ENCODE data around the gene OSCP1.

The OSCP1 gene

GRCh38 chr1:36440646-36441045 is 9.6 kb downstream of the OSCP1 start:
- H3K27ac ChIP-seq (ENCODE audit: low read depth, low read length), result no peak overlapping the region
- H2AK5ac ChIP-seq (ENCODE audit: low read length), result no peak overlapping the region
- H3K79me1 ChIP-seq (ENCODE audit: low read length), result no peaks in the 10 kb centered on the region
- no CpG with 5 or more reads among the region's 3 CpGs for WGBS (ENCODE audit: extremely low coverage, insufficient coverage, low lambda C conversion rate)
- no peak overlapping the region for H4K5ac ChIP-seq (ENCODE audit: low read length)
- H3K56ac ChIP-seq (ENCODE audit: low read length), result no peak overlapping the region
- H2BK120ac ChIP-seq (ENCODE audit: low read depth, low read length), result no peak overlapping the region
- H3K79me2 ChIP-seq (ENCODE audit: control insufficient read depth, insufficient read depth, low read length), result no peaks in the 10 kb centered on the region
- H3K23ac ChIP-seq (ENCODE audit: low read length), result no peak overlapping the region
- H3K9ac ChIP-seq (ENCODE audit: low read length), result no peak overlapping the region
- no peak overlapping the region for H4K8ac ChIP-seq (ENCODE audit: low read depth, low read length)
- no peaks in the 10 kb centered on the region for H3K36me3 ChIP-seq (ENCODE audit: control insufficient read depth, insufficient read depth, low read length)
- H3K4me1 ChIP-seq (ENCODE audit: control insufficient read depth, low read depth, low read length), result peaks cover 4% of the 10 kb centered on the region
- no peak overlapping the region for H3K4ac ChIP-seq (ENCODE audit: low read depth, low read length)
- no peak overlapping the region for H3K4me3 ChIP-seq (ENCODE audit: low read length)
- no peaks in the 10 kb centered on the region for H3K27me3 ChIP-seq (ENCODE audit: insufficient read depth, low read length, poor library complexity)
- no peak overlapping the region for H2BK5ac ChIP-seq (ENCODE audit: low read length)
- no peak overlapping the region for H2BK15ac ChIP-seq (replicated peaks; ENCODE audit: low read depth)
- no peak overlapping the region for H3K4me2 ChIP-seq (ENCODE audit: low read length)
- DNase-seq, result no peak
- H3K18ac ChIP-seq (ENCODE audit: low read length), result no peak overlapping the region

- peaks cover 4% of the 10 kb centered on the region for H3K4me1 ChIP-seq (ENCODE audit: control insufficient read depth, low read depth, low read length)
- no peak overlapping the region for H4K5ac ChIP-seq (ENCODE audit: low read length)
- no peak overlapping the region for H2BK15ac ChIP-seq (replicated peaks; ENCODE audit: low read depth)
- no peak overlapping the region for H3K4ac ChIP-seq (ENCODE audit: low read depth, low read length)
- no peak overlapping the region for H3K4me2 ChIP-seq (ENCODE audit: low read length)
- H2BK120ac ChIP-seq (ENCODE audit: low read depth, low read length), result no peak overlapping the region
- no peak overlapping the region for H3K23ac ChIP-seq (ENCODE audit: low read length)
- no peak for DNase-seq
- H3K9ac ChIP-seq (ENCODE audit: low read length), result no peak overlapping the region
- H3K18ac ChIP-seq (ENCODE audit: low read length), result no peak overlapping the region
- H3K4me3 ChIP-seq (ENCODE audit: low read length), result no peak overlapping the region
- no peak overlapping the region for H2BK5ac ChIP-seq (ENCODE audit: low read length)
- H3K56ac ChIP-seq (ENCODE audit: low read length), result no peak overlapping the region
- H4K8ac ChIP-seq (ENCODE audit: low read depth, low read length), result no peak overlapping the region
- H3K79me1 ChIP-seq (ENCODE audit: low read length), result no peaks in the 10 kb centered on the region
- WGBS (ENCODE audit: extremely low coverage, insufficient coverage, low lambda C conversion rate), result no CpG with 5 or more reads among the region's 3 CpGs
- no peaks in the 10 kb centered on the region for H3K79me2 ChIP-seq (ENCODE audit: control insufficient read depth, insufficient read depth, low read length)
- H2AK5ac ChIP-seq (ENCODE audit: low read length), result no peak overlapping the region
- no peaks in the 10 kb centered on the region for H3K36me3 ChIP-seq (ENCODE audit: control insufficient read depth, insufficient read depth, low read length)
- no peaks in the 10 kb centered on the region for H3K27me3 ChIP-seq (ENCODE audit: insufficient read depth, low read length, poor library complexity)
- H3K27ac ChIP-seq (ENCODE audit: low read depth, low read length), result no peak overlapping the region
Measured at GRCh38 chr1:36440044-36440443, 10.2 kb downstream of the OSCP1 start.

- Histone ChIP-seq H2BK5ac (ENCODE audit: low read length) (no peak overlapping the region), H3K18ac (ENCODE audit: low read length) (no peak overlapping the region), H3K27me3 (ENCODE audit: insufficient read depth, low read length, poor library complexity) (no peaks in the 10 kb centered on the region), H2BK15ac (replicated peaks; ENCODE audit: low read depth) (no peak overlapping the region), H3K23ac (ENCODE audit: low read length) (no peak overlapping the region), H3K27ac (ENCODE audit: low read depth, low read length) (no peak overlapping the region), H3K4me3 (ENCODE audit: low read length) (no peak overlapping the region), H4K5ac (ENCODE audit: low read length) (no peak overlapping the region), H3K56ac (ENCODE audit: low read length) (no peak overlapping the region), H3K4ac (ENCODE audit: low read depth, low read length) (no peak overlapping the region), H3K4me1 (ENCODE audit: control insufficient read depth, low read depth, low read length) (peaks cover 4% of the 10 kb centered on the region), H3K9ac (ENCODE audit: low read length) (no peak overlapping the region), H3K36me3 (ENCODE audit: control insufficient read depth, insufficient read depth, low read length) (no peaks in the 10 kb centered on the region), H3K79me2 (ENCODE audit: control insufficient read depth, insufficient read depth, low read length) (no peaks in the 10 kb centered on the region), H2AK5ac (ENCODE audit: low read length) (no peak overlapping the region), H3K79me1 (ENCODE audit: low read length) (no peaks in the 10 kb centered on the region), H4K8ac (ENCODE audit: low read depth, low read length) (no peak overlapping the region), H2BK120ac (ENCODE audit: low read depth, low read length) (no peak overlapping the region), H3K4me2 (ENCODE audit: low read length) (no peak overlapping the region)
- no CpG with 5 or more reads among the region's 4 CpGs for WGBS (ENCODE audit: extremely low coverage, insufficient coverage, low lambda C conversion rate)
- DNase-seq, result no peak
Measured at GRCh38 chr1:36438715-36439114, 11.5 kb downstream of the OSCP1 start.

GRCh38 chr1:36436821-36437220 is 13.4 kb downstream of the OSCP1 start:
- Histone ChIP-seq H3K4me3 (ENCODE audit: low read length) (no peak overlapping the region), H3K27ac (ENCODE audit: low read depth, low read length) (no peak overlapping the region), H4K8ac (ENCODE audit: low read depth, low read length) (no peak overlapping the region), H2AK5ac (ENCODE audit: low read length) (no peak overlapping the region), H3K36me3 (ENCODE audit: control insufficient read depth, insufficient read depth, low read length) (no peaks in the 10 kb centered on the region), H3K27me3 (ENCODE audit: insufficient read depth, low read length, poor library complexity) (no peaks in the 10 kb centered on the region), H3K4me2 (ENCODE audit: low read length) (no peak overlapping the region), H3K4me1 (ENCODE audit: control insufficient read depth, low read depth, low read length) (peaks cover 4% of the 10 kb centered on the region), H3K79me2 (ENCODE audit: control insufficient read depth, insufficient read depth, low read length) (no peaks in the 10 kb centered on the region), H3K9ac (ENCODE audit: low read length) (no peak overlapping the region), H2BK120ac (ENCODE audit: low read depth, low read length) (no peak overlapping the region), H3K56ac (ENCODE audit: low read length) (peak overlapping the region; percentile 17), H2BK5ac (ENCODE audit: low read length) (no peak overlapping the region), H3K79me1 (ENCODE audit: low read length) (no peaks in the 10 kb centered on the region), H3K18ac (ENCODE audit: low read length) (no peak overlapping the region), H3K23ac (ENCODE audit: low read length) (no peak overlapping the region), H2BK15ac (replicated peaks; ENCODE audit: low read depth) (no peak overlapping the region), H3K4ac (ENCODE audit: low read depth, low read length) (no peak overlapping the region), H4K5ac (ENCODE audit: low read length) (no peak overlapping the region)
- peak; percentile 84 for DNase-seq
- no CpG with 5 or more reads among the region's 1 CpG for WGBS (ENCODE audit: extremely low coverage, insufficient coverage, low lambda C conversion rate)

- no peaks in the 10 kb centered on the region for H3K79me1 ChIP-seq (ENCODE audit: low read length)
- H3K4me2 ChIP-seq (ENCODE audit: low read length), result no peak overlapping the region
- no peak overlapping the region for H2BK15ac ChIP-seq (replicated peaks; ENCODE audit: low read depth)
- no peak overlapping the region for H3K27ac ChIP-seq (ENCODE audit: low read depth, low read length)
- no peak for DNase-seq
- no peaks in the 10 kb centered on the region for H3K36me3 ChIP-seq (ENCODE audit: control insufficient read depth, insufficient read depth, low read length)
- H3K27me3 ChIP-seq (ENCODE audit: insufficient read depth, low read length, poor library complexity), result no peaks in the 10 kb centered on the region
- H4K8ac ChIP-seq (ENCODE audit: low read depth, low read length), result no peak overlapping the region
- H4K5ac ChIP-seq (ENCODE audit: low read length), result no peak overlapping the region
- H3K56ac ChIP-seq (ENCODE audit: low read length), result no peak overlapping the region
- no peak overlapping the region for H2AK5ac ChIP-seq (ENCODE audit: low read length)
- H3K18ac ChIP-seq (ENCODE audit: low read length), result no peak overlapping the region
- no peaks in the 10 kb centered on the region for H3K4me1 ChIP-seq (ENCODE audit: control insufficient read depth, low read depth, low read length)
- H2BK5ac ChIP-seq (ENCODE audit: low read length), result no peak overlapping the region
- H3K79me2 ChIP-seq (ENCODE audit: control insufficient read depth, insufficient read depth, low read length), result no peaks in the 10 kb centered on the region
- H3K9ac ChIP-seq (ENCODE audit: low read length), result no peak overlapping the region
- no peak overlapping the region for H2BK120ac ChIP-seq (ENCODE audit: low read depth, low read length)
- H3K23ac ChIP-seq (ENCODE audit: low read length), result no peak overlapping the region
- H3K4ac ChIP-seq (ENCODE audit: low read depth, low read length), result no peak overlapping the region
- no peak overlapping the region for H3K4me3 ChIP-seq (ENCODE audit: low read length)
- no CpG with 5 or more reads among the region's 1 CpG for WGBS (ENCODE audit: extremely low coverage, insufficient coverage, low lambda C conversion rate)
Measured at GRCh38 chr1:36433102-36433501, 17.1 kb downstream of the OSCP1 start.

GRCh38 chr1:36432616-36433015 is 17.6 kb downstream of the OSCP1 start:
- no peaks in the 10 kb centered on the region for H3K27me3 ChIP-seq (ENCODE audit: insufficient read depth, low read length, poor library complexity)
- H3K4me3 ChIP-seq (ENCODE audit: low read length), result no peak overlapping the region
- no peak overlapping the region for H3K9ac ChIP-seq (ENCODE audit: low read length)
- no peak overlapping the region for H3K56ac ChIP-seq (ENCODE audit: low read length)
- H3K36me3 ChIP-seq (ENCODE audit: control insufficient read depth, insufficient read depth, low read length), result no peaks in the 10 kb centered on the region
- no peak overlapping the region for H3K4me2 ChIP-seq (ENCODE audit: low read length)
- no peak overlapping the region for H3K4ac ChIP-seq (ENCODE audit: low read depth, low read length)
- no peak overlapping the region for H2BK15ac ChIP-seq (replicated peaks; ENCODE audit: low read depth)
- H2BK120ac ChIP-seq (ENCODE audit: low read depth, low read length), result no peak overlapping the region
- no peak overlapping the region for H3K27ac ChIP-seq (ENCODE audit: low read depth, low read length)
- H3K79me2 ChIP-seq (ENCODE audit: control insufficient read depth, insufficient read depth, low read length), result no peaks in the 10 kb centered on the region
- no peak for DNase-seq
- no peak overlapping the region for H2AK5ac ChIP-seq (ENCODE audit: low read length)
- no peaks in the 10 kb centered on the region for H3K4me1 ChIP-seq (ENCODE audit: control insufficient read depth, low read depth, low read length)
- no peak overlapping the region for H2BK5ac ChIP-seq (ENCODE audit: low read length)
- H4K8ac ChIP-seq (ENCODE audit: low read depth, low read length), result no peak overlapping the region
- H3K23ac ChIP-seq (ENCODE audit: low read length), result no peak overlapping the region
- WGBS (ENCODE audit: extremely low coverage, insufficient coverage, low lambda C conversion rate), result no CpG with 5 or more reads among the region's 4 CpGs
- no peaks in the 10 kb centered on the region for H3K79me1 ChIP-seq (ENCODE audit: low read length)
- no peak overlapping the region for H4K5ac ChIP-seq (ENCODE audit: low read length)
- H3K18ac ChIP-seq (ENCODE audit: low read length), result no peak overlapping the region
